ENCODE data around the gene ABCA13.

Gene ABCA13

DNA sequence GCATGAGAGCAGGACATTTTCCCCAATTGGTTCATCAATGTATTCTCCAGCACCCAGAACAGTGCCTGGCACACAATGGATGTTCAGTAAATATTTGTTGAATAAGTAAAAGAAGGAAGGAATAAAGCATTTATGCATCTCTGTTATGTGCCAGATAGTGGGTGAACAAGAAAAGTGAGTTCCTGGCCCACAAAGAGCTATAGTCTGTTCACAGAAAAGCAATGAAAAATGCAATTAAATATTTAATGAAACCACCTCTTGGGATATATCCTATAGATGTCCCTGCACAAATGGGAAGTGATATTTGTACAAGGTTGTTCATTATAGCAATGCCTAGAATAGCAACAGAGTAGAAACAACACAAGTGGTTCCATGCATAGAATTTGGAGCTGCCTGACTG lies 2.1 kb downstream of the ABCA13 start:
- TF ChIP-seq ZNF239 (tag by site-specific recombination; IDR thresholded peaks at IDR 0.05) (no peak), OSR2 (tag by site-specific recombination; IDR thresholded peaks at IDR 0.05) (no peak), GLI2 (tag by site-specific recombination; IDR thresholded peaks at IDR 0.05; ENCODE audit: borderline replicate concordance, low read depth) (no peak), ZNF10 (tag by site-specific recombination; IDR thresholded peaks at IDR 0.05) (no peak), ZNF548 (tag by site-specific recombination; IDR thresholded peaks at IDR 0.05) (no peak), SETDB1 (IDR thresholded peaks at IDR 0.05; ENCODE audit: insufficient read length, low read length) (no peak), ZNF624 (tag by site-specific recombination; IDR thresholded peaks at IDR 0.05) (no peak), ZNF292 (tag by site-specific recombination; IDR thresholded peaks at IDR 0.05; ENCODE audit: borderline replicate concordance, low read depth) (no peak)
- TF ChIP-seq, protein P1, sequence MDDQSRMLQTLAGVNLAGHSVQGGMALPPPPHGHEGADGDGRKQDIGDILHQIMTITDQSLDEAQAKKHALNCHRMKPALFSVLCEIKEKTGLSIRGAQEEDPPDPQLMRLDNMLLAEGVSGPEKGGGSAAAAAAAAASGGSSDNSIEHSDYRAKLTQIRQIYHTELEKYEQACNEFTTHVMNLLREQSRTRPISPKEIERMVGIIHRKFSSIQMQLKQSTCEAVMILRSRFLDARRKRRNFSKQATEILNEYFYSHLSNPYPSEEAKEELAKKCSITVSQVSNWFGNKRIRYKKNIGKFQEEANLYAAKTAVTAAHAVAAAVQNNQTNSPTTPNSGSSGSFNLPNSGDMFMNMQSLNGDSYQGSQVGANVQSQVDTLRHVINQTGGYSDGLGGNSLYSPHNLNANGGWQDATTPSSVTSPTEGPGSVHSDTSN (CRISPR knock-in tag; IDR thresholded peaks at IDR 0.05) = no peak
- TF ChIP-seq, protein P2, sequence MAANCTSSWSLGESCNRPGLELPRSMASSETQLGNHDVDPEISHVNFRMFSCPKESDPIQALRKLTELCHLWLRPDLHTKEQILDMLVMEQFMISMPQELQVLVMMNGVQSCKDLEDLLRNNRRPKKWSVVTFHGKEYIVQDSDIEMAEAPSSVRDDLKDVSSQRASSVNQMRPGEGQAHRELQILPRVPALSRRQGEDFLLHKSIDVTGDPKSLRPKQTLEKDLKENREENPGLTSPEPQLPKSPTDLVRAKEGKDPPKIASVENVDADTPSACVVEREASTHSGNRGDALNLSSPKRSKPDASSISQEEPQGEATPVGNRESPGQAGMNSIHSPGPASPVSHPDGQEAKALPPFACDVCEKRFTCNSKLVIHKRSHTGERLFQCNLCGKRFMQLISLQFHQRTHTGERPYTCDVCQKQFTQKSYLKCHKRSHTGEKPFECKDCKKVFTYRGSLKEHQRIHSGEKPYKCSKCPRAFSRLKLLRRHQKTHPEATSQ (tag by site-specific recombination; IDR thresholded peaks at IDR 0.05) = no peak
- POLR2A ChIA-PET = no interaction called here
- Histone ChIP-seq H3K36me3 (ENCODE audit: control insufficient read depth in 2 of 2, insufficient read depth in 1 of 2, low read length in 2 of 2) (no peaks in the 10 kb centered on the region), H3K9me3 (ENCODE audit: control insufficient read depth, insufficient read depth, low read depth, low read length) (no peaks in the 10 kb centered on the region), H3K27ac (ENCODE audit: extremely low read depth, low read depth, low read length) (no peak overlapping the region), H3K4me3 (ENCODE audit: low read depth, low read length) (no peak overlapping the region), H3K4me1 (ENCODE audit: control insufficient read depth, insufficient read depth, low read length) (no peaks in the 10 kb centered on the region)
- CTCF ChIA-PET = interaction anchor here (0.6 to 1.0 kb wide), 2 partner anchors 18 to 823 kb away, joined by 3 read pairs; no protein-coding TSS in a partner anchor

DNA sequence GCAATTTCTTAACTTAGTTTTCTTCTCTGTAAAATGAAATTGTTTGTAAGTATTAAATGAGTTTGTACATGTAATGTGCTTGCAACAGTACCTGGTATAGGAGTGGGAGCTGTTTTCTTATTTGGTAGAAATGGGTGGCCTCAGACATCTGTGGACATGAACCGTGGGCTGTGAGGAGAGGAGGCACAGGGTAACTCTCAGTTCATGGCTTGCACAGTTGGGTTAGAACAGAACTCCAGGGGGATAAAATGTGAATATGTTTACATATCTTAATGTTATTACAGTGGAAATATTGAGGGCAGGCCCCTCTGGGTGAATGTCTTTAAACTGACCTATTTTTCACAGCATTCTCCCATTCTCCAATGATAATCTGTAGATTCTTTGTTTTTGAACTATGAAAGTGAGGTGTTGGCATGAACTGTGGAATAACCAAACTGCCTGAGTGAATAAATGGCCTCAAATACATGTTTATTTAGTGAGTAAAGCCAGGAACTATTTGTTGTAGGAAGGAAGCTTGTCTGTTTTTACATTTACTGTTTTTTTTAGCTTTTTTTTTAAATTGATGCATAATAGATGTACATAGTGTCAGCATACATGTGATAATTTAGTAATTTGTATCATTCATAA lies 2.6 kb downstream of the ABCA13 start:
- ChIA-PET CTCF (interaction anchor here (0.6 to 1.0 kb wide), 2 partner anchors 19 to 823 kb away, joined by 3 read pairs; no protein-coding TSS in a partner anchor), POLR2A (no interaction called here)
- H3K4me3 ChIP-seq (ENCODE audit: low read depth, low read length) = no peak overlapping the region
- no peak overlapping the region for H3K27ac ChIP-seq (ENCODE audit: extremely low read depth, low read depth, low read length)
- H3K36me3 ChIP-seq (ENCODE audit: control insufficient read depth in 2 of 2, insufficient read depth in 1 of 2, low read length in 2 of 2) = no peaks in the 10 kb centered on the region
- H3K4me1 ChIP-seq (ENCODE audit: control insufficient read depth, insufficient read depth, low read length) = no peaks in the 10 kb centered on the region
- no peaks in the 10 kb centered on the region for H3K9me3 ChIP-seq (ENCODE audit: control insufficient read depth, insufficient read depth, low read depth, low read length)
- TF ChIP-seq EGR2 (tag by site-specific recombination; IDR thresholded peaks at IDR 0.05; ENCODE audit: low read depth) (no peak), ZNF654 (tag by site-specific recombination; IDR thresholded peaks at IDR 0.05; ENCODE audit: low read depth) (no peak), ZNF571 (tag by site-specific recombination; IDR thresholded peaks at IDR 0.05) (no peak), ZNF211 (tag by site-specific recombination; IDR thresholded peaks at IDR 0.05; ENCODE audit: low read depth) (no peak), ZNF239 (tag by site-specific recombination; IDR thresholded peaks at IDR 0.05) (no peak), ZNF175 (tag by site-specific recombination; IDR thresholded peaks at IDR 0.05) (no peak), SP3 (tag by site-specific recombination; IDR thresholded peaks at IDR 0.05) (no peak), KLF1 (tag by site-specific recombination; IDR thresholded peaks at IDR 0.05) (no peak), ZNF555 (tag by site-specific recombination; conservative IDR thresholded peaks at IDR 0.05) (no peak), GFI1B (tag by site-specific recombination; IDR thresholded peaks at IDR 0.05) (no peak)
- TF ChIP-seq, protein P3, sequence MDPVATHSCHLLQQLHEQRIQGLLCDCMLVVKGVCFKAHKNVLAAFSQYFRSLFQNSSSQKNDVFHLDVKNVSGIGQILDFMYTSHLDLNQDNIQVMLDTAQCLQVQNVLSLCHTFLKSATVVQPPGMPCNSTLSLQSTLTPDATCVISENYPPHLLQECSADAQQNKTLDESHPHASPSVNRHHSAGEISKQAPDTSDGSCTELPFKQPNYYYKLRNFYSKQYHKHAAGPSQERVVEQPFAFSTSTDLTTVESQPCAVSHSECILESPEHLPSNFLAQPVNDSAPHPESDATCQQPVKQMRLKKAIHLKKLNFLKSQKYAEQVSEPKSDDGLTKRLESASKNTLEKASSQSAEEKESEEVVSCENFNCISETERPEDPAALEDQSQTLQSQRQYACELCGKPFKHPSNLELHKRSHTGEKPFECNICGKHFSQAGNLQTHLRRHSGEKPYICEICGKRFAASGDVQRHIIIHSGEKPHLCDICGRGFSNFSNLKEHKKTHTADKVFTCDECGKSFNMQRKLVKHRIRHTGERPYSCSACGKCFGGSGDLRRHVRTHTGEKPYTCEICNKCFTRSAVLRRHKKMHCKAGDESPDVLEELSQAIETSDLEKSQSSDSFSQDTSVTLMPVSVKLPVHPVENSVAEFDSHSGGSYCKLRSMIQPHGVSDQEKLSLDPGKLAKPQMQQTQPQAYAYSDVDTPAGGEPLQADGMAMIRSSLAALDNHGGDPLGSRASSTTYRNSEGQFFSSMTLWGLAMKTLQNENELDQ (tag by site-specific recombination; IDR thresholded peaks at IDR 0.05; ENCODE audit: low read depth) = no peak
- TF ChIP-seq, protein P4, sequence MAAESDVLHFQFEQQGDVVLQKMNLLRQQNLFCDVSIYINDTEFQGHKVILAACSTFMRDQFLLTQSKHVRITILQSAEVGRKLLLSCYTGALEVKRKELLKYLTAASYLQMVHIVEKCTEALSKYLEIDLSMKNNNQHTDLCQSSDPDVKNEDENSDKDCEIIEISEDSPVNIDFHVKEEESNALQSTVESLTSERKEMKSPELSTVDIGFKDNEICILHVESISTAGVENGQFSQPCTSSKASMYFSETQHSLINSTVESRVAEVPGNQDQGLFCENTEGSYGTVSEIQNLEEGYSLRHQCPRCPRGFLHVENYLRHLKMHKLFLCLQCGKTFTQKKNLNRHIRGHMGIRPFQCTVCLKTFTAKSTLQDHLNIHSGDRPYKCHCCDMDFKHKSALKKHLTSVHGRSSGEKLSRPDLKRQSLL (tag by site-specific recombination; IDR thresholded peaks at IDR 0.05) = no peak
- TF ChIP-seq, protein P5, sequence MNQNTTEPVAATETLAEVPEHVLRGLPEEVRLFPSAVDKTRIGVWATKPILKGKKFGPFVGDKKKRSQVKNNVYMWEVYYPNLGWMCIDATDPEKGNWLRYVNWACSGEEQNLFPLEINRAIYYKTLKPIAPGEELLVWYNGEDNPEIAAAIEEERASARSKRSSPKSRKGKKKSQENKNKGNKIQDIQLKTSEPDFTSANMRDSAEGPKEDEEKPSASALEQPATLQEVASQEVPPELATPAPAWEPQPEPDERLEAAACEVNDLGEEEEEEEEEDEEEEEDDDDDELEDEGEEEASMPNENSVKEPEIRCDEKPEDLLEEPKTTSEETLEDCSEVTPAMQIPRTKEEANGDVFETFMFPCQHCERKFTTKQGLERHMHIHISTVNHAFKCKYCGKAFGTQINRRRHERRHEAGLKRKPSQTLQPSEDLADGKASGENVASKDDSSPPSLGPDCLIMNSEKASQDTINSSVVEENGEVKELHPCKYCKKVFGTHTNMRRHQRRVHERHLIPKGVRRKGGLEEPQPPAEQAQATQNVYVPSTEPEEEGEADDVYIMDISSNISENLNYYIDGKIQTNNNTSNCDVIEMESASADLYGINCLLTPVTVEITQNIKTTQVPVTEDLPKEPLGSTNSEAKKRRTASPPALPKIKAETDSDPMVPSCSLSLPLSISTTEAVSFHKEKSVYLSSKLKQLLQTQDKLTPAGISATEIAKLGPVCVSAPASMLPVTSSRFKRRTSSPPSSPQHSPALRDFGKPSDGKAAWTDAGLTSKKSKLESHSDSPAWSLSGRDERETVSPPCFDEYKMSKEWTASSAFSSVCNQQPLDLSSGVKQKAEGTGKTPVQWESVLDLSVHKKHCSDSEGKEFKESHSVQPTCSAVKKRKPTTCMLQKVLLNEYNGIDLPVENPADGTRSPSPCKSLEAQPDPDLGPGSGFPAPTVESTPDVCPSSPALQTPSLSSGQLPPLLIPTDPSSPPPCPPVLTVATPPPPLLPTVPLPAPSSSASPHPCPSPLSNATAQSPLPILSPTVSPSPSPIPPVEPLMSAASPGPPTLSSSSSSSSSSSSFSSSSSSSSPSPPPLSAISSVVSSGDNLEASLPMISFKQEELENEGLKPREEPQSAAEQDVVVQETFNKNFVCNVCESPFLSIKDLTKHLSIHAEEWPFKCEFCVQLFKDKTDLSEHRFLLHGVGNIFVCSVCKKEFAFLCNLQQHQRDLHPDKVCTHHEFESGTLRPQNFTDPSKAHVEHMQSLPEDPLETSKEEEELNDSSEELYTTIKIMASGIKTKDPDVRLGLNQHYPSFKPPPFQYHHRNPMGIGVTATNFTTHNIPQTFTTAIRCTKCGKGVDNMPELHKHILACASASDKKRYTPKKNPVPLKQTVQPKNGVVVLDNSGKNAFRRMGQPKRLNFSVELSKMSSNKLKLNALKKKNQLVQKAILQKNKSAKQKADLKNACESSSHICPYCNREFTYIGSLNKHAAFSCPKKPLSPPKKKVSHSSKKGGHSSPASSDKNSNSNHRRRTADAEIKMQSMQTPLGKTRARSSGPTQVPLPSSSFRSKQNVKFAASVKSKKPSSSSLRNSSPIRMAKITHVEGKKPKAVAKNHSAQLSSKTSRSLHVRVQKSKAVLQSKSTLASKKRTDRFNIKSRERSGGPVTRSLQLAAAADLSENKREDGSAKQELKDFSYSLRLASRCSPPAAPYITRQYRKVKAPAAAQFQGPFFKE (tag by site-specific recombination; IDR thresholded peaks at IDR 0.05; ENCODE audit: borderline replicate concordance) = no peak
